Mesenchymal stem cell (in vitro differentiated cells and primary cell): Measurements from ENCODE around the gene RAE1.

ENCODE experiments used
- DNase-seq: peaks from one replicate; pipeline ENCODE4 v3.0.0-alpha.2; 2013
- H2AFZ ChIP-seq: one replicate; pipeline ENCODE4 v1.6.1; 2013; ENCODE audit warnings: low read depth, mild to moderate bottlenecking, control low read depth, inconsistent platforms, low read length, moderate library complexity
- H2AK5ac ChIP-seq: 2 replicates; pipeline ENCODE4 v1.6.1; 2013; ENCODE audit warnings: low read length, moderate library complexity, mild to moderate bottlenecking, inconsistent platforms; ENCODE audit not compliant: severe bottlenecking
- H2BK120ac ChIP-seq: one replicate; pipeline ENCODE4 v1.6.1; 2013; ENCODE audit warnings: low read depth, mild to moderate bottlenecking, inconsistent platforms, low read length, moderate library complexity
- H2BK12ac ChIP-seq, 2 experiments: one replicate each; pipeline ENCODE4 v1.6.1; 2013; ENCODE audit warnings: inconsistent platforms in 2 of 2, low read length in 2 of 2, mild to moderate bottlenecking in 2 of 2, moderate library complexity in 2 of 2, control low read depth in 1 of 2
- H2BK15ac ChIP-seq: one replicate; pipeline ENCODE4 v1.6.1; 2013; ENCODE audit warnings: mild to moderate bottlenecking, low read depth, inconsistent platforms; ENCODE audit not compliant: poor library complexity, severe bottlenecking
- H2BK5ac ChIP-seq: 2 replicates; pipeline ENCODE4 v1.6.1; 2013; ENCODE audit warnings: low read depth, mild to moderate bottlenecking, low read length, control low read depth, inconsistent platforms; ENCODE audit not compliant: poor library complexity, severe bottlenecking
- H3K14ac ChIP-seq, 2 experiments: one replicate each; pipeline ENCODE4 v1.6.1; 2013; ENCODE audit warnings: inconsistent platforms in 2 of 2, low read length in 2 of 2, control low read depth in 1 of 2, mild to moderate bottlenecking in 1 of 2, moderate library complexity in 1 of 2
- H3K18ac ChIP-seq, 2 experiments: one replicate each; pipeline ENCODE4 v1.6.1; 2013; ENCODE audit warnings: inconsistent platforms in 2 of 2, low read length in 2 of 2, control low read depth in 1 of 2, low read depth in 1 of 2, mild to moderate bottlenecking in 1 of 2
- H3K23ac ChIP-seq, 2 experiments: one replicate each; pipeline ENCODE4 v1.6.1; 2013; ENCODE audit warnings: inconsistent platforms in 2 of 2, low read length in 2 of 2, mild to moderate bottlenecking in 2 of 2, moderate library complexity in 2 of 2, control low read depth in 1 of 2
- H3K27ac ChIP-seq: 2 replicates; pipeline ENCODE4 v1.5.1; 2013; ENCODE audit warnings: mild to moderate bottlenecking, moderate library complexity, low read length, control low read depth, inconsistent platforms; ENCODE audit not compliant: poor library complexity, severe bottlenecking
- H3K27me3 ChIP-seq, 2 experiments: 2 replicates each; pipeline versions ENCODE4 v1.6.1 to v1.7.0; 2013; ENCODE audit warnings: low read length in 2 of 2, mild to moderate bottlenecking in 2 of 2, moderate library complexity in 2 of 2, control low read depth in 1 of 2, inconsistent platforms in 1 of 2; ENCODE audit not compliant: control insufficient read depth in 1 of 2, insufficient read depth in 1 of 2
- H3K36me3 ChIP-seq, 2 experiments: 2 replicates each; pipeline versions ENCODE4 v1.6.1 to v1.7.0; 2013; ENCODE audit warnings: low read length in 2 of 2, control low read depth in 1 of 2, inconsistent platforms in 1 of 2, low read depth in 1 of 2, mild to moderate bottlenecking in 1 of 2; ENCODE audit not compliant: insufficient read depth in 2 of 2, control insufficient read depth in 1 of 2
- H3K4ac ChIP-seq, 2 experiments: one replicate each; pipeline ENCODE4 v1.6.1; 2013; ENCODE audit warnings: inconsistent platforms in 2 of 2, low read length in 2 of 2, mild to moderate bottlenecking in 2 of 2, moderate library complexity in 2 of 2, control low read depth in 1 of 2, low read depth in 1 of 2
- H3K4me1 ChIP-seq: 2 replicates; pipeline ENCODE4 v1.6.1; 2013; ENCODE audit warnings: low read depth, low read length, control low read depth; ENCODE audit not compliant: control insufficient read depth, insufficient read depth
- H3K4me2 ChIP-seq: 2 replicates; pipeline ENCODE4 v1.6.1; 2013; ENCODE audit warnings: low read length, mild to moderate bottlenecking, inconsistent platforms; ENCODE audit not compliant: poor library complexity, severe bottlenecking
- H3K4me3 ChIP-seq, 2 experiments: 2 replicates each; pipeline versions ENCODE4 v1.5.1 to v1.7.0; 2013; ENCODE audit warnings: low read length in 2 of 2, mild to moderate bottlenecking in 2 of 2, control low read depth in 1 of 2, low read depth in 1 of 2; ENCODE audit not compliant: insufficient read depth in 1 of 2
- H3K79me1 ChIP-seq: replicated peaks from 2 replicates; pipeline ENCODE4 v1.6.1; 2013; ENCODE audit warnings: mild to moderate bottlenecking, control low read depth, low read length, inconsistent platforms; ENCODE audit not compliant: poor library complexity, severe bottlenecking
- H3K9ac ChIP-seq: 2 replicates; pipeline ENCODE4 v1.7.0; 2013; ENCODE audit warnings: mild to moderate bottlenecking, low read length, moderate library complexity
- H3K9me3 ChIP-seq: 2 replicates; pipeline ENCODE4 v1.7.0; 2013; ENCODE audit warnings: mild to moderate bottlenecking, low read length; ENCODE audit not compliant: control insufficient read depth
- H4K8ac ChIP-seq: one replicate; pipeline ENCODE4 v1.6.1; 2013; ENCODE audit warnings: inconsistent platforms, mild to moderate bottlenecking, low read length, moderate library complexity
- H4K91ac ChIP-seq: one replicate; pipeline ENCODE4 v1.6.1; 2013; ENCODE audit warnings: mild to moderate bottlenecking, low read length, inconsistent platforms
- WGBS: methylation state at CpG from one replicate; pipeline ENCODE4 v1.1.7; 2013; ENCODE audit warnings: mixed read lengths; 5-methylcytosine and 5-hydroxymethylcytosine counted together

The RAE1 gene

DNA sequence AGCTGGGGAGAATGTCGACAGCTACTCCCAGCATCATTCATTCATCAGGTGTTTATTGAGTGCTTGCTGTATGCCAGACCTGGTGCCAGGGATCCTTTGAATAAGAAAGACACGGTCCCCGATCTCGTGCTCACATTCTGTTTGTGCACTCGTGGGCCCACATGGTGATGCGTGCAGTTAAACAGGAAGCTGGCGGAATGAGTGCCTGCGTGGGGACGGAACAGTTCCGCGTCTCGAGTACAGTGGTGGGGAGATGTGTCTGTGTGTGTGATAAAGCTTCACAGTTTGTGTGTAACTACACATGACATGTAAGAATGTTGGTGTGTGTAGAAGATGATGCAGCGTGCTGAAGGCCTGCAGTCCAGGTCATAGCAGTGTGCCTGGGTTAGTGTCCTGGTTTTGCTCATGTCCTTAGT lies 46.6 kb downstream of the RAE1 start:
- no peak overlapping the region for H2BK15ac ChIP-seq
- H3K4ac ChIP-seq, result no peak overlapping the region
- no peak overlapping the region for H3K4me2 ChIP-seq
- H3K23ac ChIP-seq, result no peak overlapping the region
- peaks cover 80% of the 10 kb centered on the region for H3K4me1 ChIP-seq
- H3K9ac ChIP-seq, result no peak overlapping the region
- no peak overlapping the region for H3K27ac ChIP-seq
- peaks cover 35 to 96% of the 10 kb centered on the region in 2 experiments for H3K36me3 ChIP-seq
- DNase-seq, result no peak
- no peaks in the 10 kb centered on the region for H3K9me3 ChIP-seq
- H4K91ac ChIP-seq, result peak overlapping the region; percentile 58
- no peak overlapping the region for H4K8ac ChIP-seq
- no peak overlapping the region for H2BK120ac ChIP-seq
- no peak overlapping the region for H2AFZ ChIP-seq
- no peak overlapping the region for H2BK5ac ChIP-seq
- peak overlapping the region; percentile 36 for H2AK5ac ChIP-seq
- no peak overlapping the region for H3K18ac ChIP-seq
- no peaks in the 10 kb centered on the region for H3K27me3 ChIP-seq
- H3K14ac ChIP-seq, result peak overlapping the region in 1 of 2 experiments; percentile 60
- peaks cover 47% of the 10 kb centered on the region for H3K79me1 ChIP-seq
- no peak overlapping the region for H2BK12ac ChIP-seq
- H3K4me3 ChIP-seq, result no peak overlapping the region
- WGBS, result 95% methylated on average over 12 of the region's 13 CpGs

GRCh38 chr20:57398231-57398821 lies 47.3 kb downstream of the RAE1 start:
- Histone ChIP-seq H2BK120ac (no peak overlapping the region), H2BK5ac (no peak overlapping the region), H3K9ac (no peak overlapping the region), H2AFZ (no peak overlapping the region), H3K14ac (no peak overlapping the region), H4K8ac (no peak overlapping the region), H3K4me2 (no peak overlapping the region), H2AK5ac (peak overlapping the region; percentile 43), H3K4ac (no peak overlapping the region), H2BK15ac (no peak overlapping the region), H3K27ac (no peak overlapping the region), H3K4me3 (no peak overlapping the region), H3K23ac (no peak overlapping the region), H4K91ac (no peak overlapping the region), H3K36me3 (peaks cover 39 to 96% of the 10 kb centered on the region in 2 experiments), H3K79me1 (peaks cover 52% of the 10 kb centered on the region), H3K18ac (no peak overlapping the region), H2BK12ac (no peak overlapping the region), H3K4me1 (peaks cover 74% of the 10 kb centered on the region), H3K27me3 (no peaks in the 10 kb centered on the region), H3K9me3 (no peaks in the 10 kb centered on the region)
- DNase-seq, result no peak
- WGBS, result 89% methylated on average over 27 of the region's 27 CpGs

GRCh38 chr20:57398901-57399535 lies 48.0 kb downstream of the RAE1 start:
- peaks cover 68% of the 10 kb centered on the region for H3K4me1 ChIP-seq
- H3K27me3 ChIP-seq, result no peaks in the 10 kb centered on the region
- peak overlapping the region; percentile 14 for H3K9ac ChIP-seq
- 90% methylated on average over 13 of the region's 13 CpGs for WGBS
- no peaks in the 10 kb centered on the region for H3K9me3 ChIP-seq
- H3K27ac ChIP-seq, result no peak overlapping the region
- H4K91ac ChIP-seq, result no peak overlapping the region
- H2BK5ac ChIP-seq, result no peak overlapping the region
- no peak overlapping the region for H4K8ac ChIP-seq
- H3K4ac ChIP-seq, result no peak overlapping the region
- no peak for DNase-seq
- no peak overlapping the region for H3K14ac ChIP-seq
- H2BK15ac ChIP-seq, result no peak overlapping the region
- H2BK120ac ChIP-seq, result no peak overlapping the region
- peaks cover 34 to 95% of the 10 kb centered on the region in 2 experiments for H3K36me3 ChIP-seq
- H3K4me2 ChIP-seq, result no peak overlapping the region
- no peak overlapping the region for H2AK5ac ChIP-seq
- H3K4me3 ChIP-seq, result no peak overlapping the region
- peaks cover 52% of the 10 kb centered on the region for H3K79me1 ChIP-seq
- H2AFZ ChIP-seq, result no peak overlapping the region
- no peak overlapping the region for H3K23ac ChIP-seq
- no peak overlapping the region for H3K18ac ChIP-seq
- H2BK12ac ChIP-seq, result no peak overlapping the region

DNA sequence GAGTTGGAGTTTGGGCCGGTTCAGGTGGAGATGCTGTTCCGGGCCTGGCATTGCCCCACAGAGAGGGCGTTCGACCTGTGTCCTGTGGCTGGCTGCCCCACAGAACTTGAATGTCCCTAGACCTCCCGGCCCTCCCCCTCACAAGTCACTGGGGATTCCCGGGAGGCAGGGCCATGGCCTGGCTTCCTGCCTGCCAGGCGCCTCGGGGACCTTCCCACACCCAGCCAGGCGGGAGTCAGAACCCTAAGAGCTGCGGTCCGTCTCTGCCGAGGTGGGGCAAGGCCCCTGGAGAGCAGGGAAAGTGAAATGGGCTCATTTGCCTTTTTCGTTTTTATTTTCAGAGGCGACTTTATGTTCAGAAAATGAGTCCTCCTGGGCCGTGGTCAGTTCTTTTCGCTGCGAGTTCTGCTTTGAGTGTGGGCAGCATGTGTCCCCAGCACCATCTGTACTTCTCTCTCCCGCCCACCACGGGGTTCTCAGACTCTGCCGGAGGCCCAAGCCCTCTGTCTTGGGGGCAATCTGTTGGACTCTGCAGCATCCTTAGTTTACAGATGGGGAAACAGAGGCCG lies 48.6 kb downstream of the RAE1 start:
- Histone ChIP-seq H2AFZ (no peak overlapping the region), H3K4me1 (peaks cover 61% of the 10 kb centered on the region), H3K9me3 (no peaks in the 10 kb centered on the region), H3K4ac (no peak overlapping the region), H3K36me3 (peaks cover 31 to 95% of the 10 kb centered on the region in 2 experiments), H3K27ac (no peak overlapping the region), H3K23ac (no peak overlapping the region), H2BK15ac (no peak overlapping the region), H3K79me1 (peaks cover 58% of the 10 kb centered on the region), H3K14ac (no peak overlapping the region), H2AK5ac (no peak overlapping the region), H2BK120ac (no peak overlapping the region), H2BK5ac (no peak overlapping the region), H2BK12ac (no peak overlapping the region), H4K8ac (no peak overlapping the region), H3K4me2 (no peak overlapping the region), H3K27me3 (no peaks in the 10 kb centered on the region), H3K18ac (no peak overlapping the region), H3K9ac (peak overlapping the region; percentile 14), H3K4me3 (no peak overlapping the region), H4K91ac (no peak overlapping the region)
- DNase-seq, result no peak
- WGBS, result 90% methylated on average over 21 of the region's 21 CpGs
